HFFc6 (cell line): ENCODE measurements around the gene DBT. TPM values are rescaled to one million over a fixed set of nuclear protein-coding genes. Genes with fewer than 3 reads are reported as not detected.
"Not testable (repeated sequence)": the region's sequence is repeated elsewhere in the genome, so short reads cannot be mapped to it uniquely, and the experiment has no call there.

Source experiments
- DNase-seq: peaks from one replicate; pipeline ENCODE4 v3.0.0-alpha.2; 2018
- H3K27ac Mint-ChIP-seq: 2 replicates; pipeline ENCODE4 v1.8.0; 2020; ENCODE audit warnings: mild to moderate bottlenecking, mixed read lengths
- H3K27me3 Mint-ChIP-seq: 2 replicates; pipeline ENCODE4 v1.8.0; 2021; ENCODE audit warnings: mild to moderate bottlenecking, moderate library complexity, mixed read lengths; ENCODE audit not compliant: insufficient read depth
- H3K36me3 Mint-ChIP-seq: 2 replicates; pipeline ENCODE4 v1.8.0; 2021; ENCODE audit warnings: low read depth, mixed read lengths
- H3K4me1 Mint-ChIP-seq: 2 replicates; pipeline ENCODE4 v1.8.0; 2020; ENCODE audit warnings: low read depth, mixed read lengths
- H3K4me3 Mint-ChIP-seq: 2 replicates; pipeline ENCODE4 v1.8.0; 2020; ENCODE audit warnings: mild to moderate bottlenecking, moderate library complexity, mixed read lengths
- H3K9me3 Mint-ChIP-seq: 2 replicates; pipeline ENCODE4 v1.8.0; 2020; ENCODE audit warnings: mild to moderate bottlenecking, mixed read lengths
- CTCF ChIP-seq: fragments of 200-600 bp; sonication (generic); IDR thresholded peaks from 2 replicates; pipeline ENCODE4 v1.5.0; 2021; ENCODE audit warnings: antibody characterized with exemption, mild to moderate bottlenecking
- total RNA-seq, 6 experiments: library from RNA; stranded (reverse); fragmentation: NEBNext Ultra II Directional; extraction: Animal tissue kit (Norgen Biotek cat#: 25700); gene quantifications; 2 replicates in 1 of 6; 3 replicates in 5 of 6; pipeline ENCODE4 v1.2.3, GENCODE V29; 2021

DBT gene
- total RNA-seq, 6 experiments from 2014 or later = 8.6 to 12.3 (median 10.2) TPM

DNA sequence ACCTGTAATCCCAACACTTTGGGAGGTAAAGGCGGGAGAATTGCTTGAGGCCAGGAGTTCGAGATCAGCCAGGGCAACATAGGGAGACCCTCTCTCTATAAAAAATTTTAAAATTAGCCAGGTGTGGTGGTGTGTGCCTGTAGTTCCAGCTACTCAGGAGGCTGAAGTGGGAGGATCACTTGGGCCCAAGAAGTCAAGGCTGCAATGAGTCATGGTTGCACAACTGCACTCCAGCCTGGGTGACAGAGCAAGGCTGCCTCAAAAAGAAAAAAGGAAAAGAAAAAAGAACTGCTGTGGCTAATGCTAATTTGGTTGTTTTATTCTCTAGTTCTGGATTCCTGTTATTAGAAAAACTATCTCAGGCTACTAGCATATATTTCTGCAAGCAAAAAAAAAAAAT, 29.8 kb downstream of the DBT start:
- no peaks in the 10 kb centered on the region for H3K9me3 Mint-ChIP-seq
- no peak for TF ChIP-seq CTCF
- H3K36me3 Mint-ChIP-seq = peaks cover 12% of the 10 kb centered on the region
- no peaks in the 10 kb centered on the region for H3K4me1 Mint-ChIP-seq
- no peaks in the 10 kb centered on the region for H3K27me3 Mint-ChIP-seq
- DNase-seq = no peak
- no peak overlapping the region for H3K27ac Mint-ChIP-seq
- H3K4me3 Mint-ChIP-seq = no peak overlapping the region

DNA sequence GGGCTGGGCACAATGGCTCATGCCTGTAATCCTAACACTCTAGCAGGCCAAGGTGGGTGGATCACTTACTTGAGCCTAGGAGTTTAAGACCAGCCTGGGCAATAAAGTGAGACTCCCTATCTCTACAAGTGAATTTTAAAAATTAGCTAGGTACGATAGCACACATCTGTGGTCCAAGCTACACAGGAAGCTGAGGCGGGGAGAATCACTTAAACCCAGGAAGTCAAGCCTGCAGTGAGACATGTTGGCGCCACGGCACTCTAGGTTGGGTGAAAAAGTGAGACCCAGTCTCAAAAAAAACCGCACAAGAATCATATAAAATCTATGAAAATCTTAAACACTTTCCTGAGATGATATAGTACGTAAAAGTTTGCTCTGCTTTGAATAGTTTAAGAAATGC, 30.2 kb downstream of the DBT start:
- TF ChIP-seq CTCF = no peak
- H3K27ac Mint-ChIP-seq = no peak overlapping the region
- H3K9me3 Mint-ChIP-seq = no peaks in the 10 kb centered on the region
- H3K27me3 Mint-ChIP-seq = no peaks in the 10 kb centered on the region
- no peak for DNase-seq
- no peaks in the 10 kb centered on the region for H3K4me1 Mint-ChIP-seq
- H3K4me3 Mint-ChIP-seq = no peak overlapping the region
- H3K36me3 Mint-ChIP-seq = peaks cover 12% of the 10 kb centered on the region

- no peak for TF ChIP-seq CTCF
- DNase-seq = no peak
- H3K4me1 Mint-ChIP-seq = no peaks in the 10 kb centered on the region
- H3K27me3 Mint-ChIP-seq = no peaks in the 10 kb centered on the region
- H3K9me3 Mint-ChIP-seq = no peaks in the 10 kb centered on the region
- peaks cover 12% of the 10 kb centered on the region for H3K36me3 Mint-ChIP-seq
- no peak overlapping the region for H3K27ac Mint-ChIP-seq
- H3K4me3 Mint-ChIP-seq = no peak overlapping the region
Measured at GRCh38 chr1:100217834-100218233, 31.8 kb downstream of the DBT start.

GRCh38 chr1:100215101-100215500, 34.5 kb downstream of the DBT start:
- H3K27ac Mint-ChIP-seq = no peak overlapping the region

DNA sequence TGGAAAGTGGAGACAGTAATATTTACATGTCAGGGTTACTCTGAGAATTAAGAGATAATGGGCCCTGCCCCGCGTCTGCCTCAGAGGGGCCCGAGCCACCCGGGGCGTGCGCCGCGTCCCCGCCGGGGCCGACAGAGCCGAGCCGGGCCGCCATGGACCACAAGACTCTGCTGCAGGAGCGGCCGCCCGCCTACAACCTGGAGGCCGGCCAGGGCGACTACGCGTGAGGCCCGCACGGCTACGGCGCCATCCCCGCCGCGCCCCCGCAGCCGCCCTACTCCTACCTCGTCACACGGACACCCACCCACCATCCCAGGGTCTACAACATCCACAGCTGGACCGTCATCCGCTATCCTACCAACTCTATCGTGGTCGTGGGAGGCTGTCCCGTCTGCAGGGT, 36.5 kb downstream of the DBT start:
- no peak for DNase-seq
- Mint-ChIP-seq H3K4me1 (no peaks in the 10 kb centered on the region), H3K36me3 (peaks cover 5% of the 10 kb centered on the region; the same call in 1 of the 2 replicates), H3K9me3 (no peaks in the 10 kb centered on the region), H3K27ac (no peak overlapping the region), H3K27me3 (no peaks in the 10 kb centered on the region), H3K4me3 (no peak overlapping the region)
- no peak for TF ChIP-seq CTCF

More at GRCh38 chr1:100215101-100215500, 34.5 kb downstream of the DBT start:
- no peak overlapping the region for H3K4me3 Mint-ChIP-seq
- peaks cover 12% of the 10 kb centered on the region for H3K36me3 Mint-ChIP-seq
- H3K4me1 Mint-ChIP-seq = no peaks in the 10 kb centered on the region
- no peaks in the 10 kb centered on the region for H3K9me3 Mint-ChIP-seq
- no peak for TF ChIP-seq CTCF
- no peak for DNase-seq
- no peaks in the 10 kb centered on the region for H3K27me3 Mint-ChIP-seq

- TF ChIP-seq CTCF = no peak
- Mint-ChIP-seq H3K27ac (no peak overlapping the region), H3K9me3 (peaks cover 20% of the 10 kb centered on the region), H3K4me3 (no peak overlapping the region), H3K4me1 (no peaks in the 10 kb centered on the region), H3K27me3 (no peaks in the 10 kb centered on the region), H3K36me3 (peaks cover 44% of the 10 kb centered on the region)
- no peak for DNase-seq
Measured at GRCh38 chr1:100206301-100206700, 43.3 kb downstream of the DBT start.

DNA sequence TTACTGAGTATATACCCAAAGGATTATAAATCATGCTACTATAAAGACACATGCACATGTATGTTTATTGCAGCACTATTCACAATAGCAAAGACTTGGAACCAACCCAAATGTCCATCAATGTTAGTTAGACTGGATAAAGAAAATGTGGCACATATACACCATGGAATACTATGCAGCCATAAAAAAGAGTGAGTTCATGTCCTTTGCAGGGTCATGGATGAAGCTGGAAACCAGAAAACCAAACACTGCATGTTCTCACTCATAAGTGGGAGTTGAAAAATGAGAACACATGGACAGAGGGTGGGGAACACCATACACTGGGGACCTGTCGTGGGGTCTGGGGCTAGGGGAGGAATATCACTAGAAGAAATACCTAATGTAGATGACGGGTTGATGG, 44.0 kb downstream of the DBT start:
- not testable (repeated sequence) for H3K27ac Mint-ChIP-seq, H3K4me3 Mint-ChIP-seq, H3K27me3 Mint-ChIP-seq, DNase-seq, H3K4me1 Mint-ChIP-seq
- H3K9me3 Mint-ChIP-seq = peaks cover 22% of the 10 kb centered on the region
- H3K36me3 Mint-ChIP-seq = peaks cover 51% of the 10 kb centered on the region

DNA sequence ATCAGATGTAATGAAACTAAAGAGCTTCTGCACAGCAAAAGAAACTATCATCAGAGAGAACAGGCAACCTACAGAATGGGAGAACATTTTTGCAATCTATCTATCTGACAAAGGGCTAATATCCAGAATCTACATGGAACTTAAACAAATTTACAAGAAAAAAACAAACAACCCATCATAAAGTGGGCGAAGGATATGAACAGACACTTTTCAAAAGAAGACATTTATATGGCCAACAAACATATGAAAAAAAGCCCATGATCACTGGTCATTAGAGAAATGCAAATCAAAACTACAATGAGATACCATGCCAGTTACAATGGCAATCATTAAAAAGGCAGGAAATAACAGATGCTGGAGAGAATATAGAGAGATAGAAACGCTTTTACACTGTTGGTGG, 44.5 kb downstream of the DBT start:
- H3K36me3 Mint-ChIP-seq = peaks cover 52% of the 10 kb centered on the region
- H3K9me3 Mint-ChIP-seq = peaks cover 22% of the 10 kb centered on the region
- not testable (repeated sequence) for H3K4me1 Mint-ChIP-seq, H3K27me3 Mint-ChIP-seq, DNase-seq, H3K27ac Mint-ChIP-seq, H3K4me3 Mint-ChIP-seq
